Measurements from ENCODE around the gene PGBD2.
"Not testable (repeated sequence)": the region's sequence is repeated elsewhere in the genome, so short reads cannot be mapped to it uniquely, and the experiment has no call there.

PGBD2 gene

DNA sequence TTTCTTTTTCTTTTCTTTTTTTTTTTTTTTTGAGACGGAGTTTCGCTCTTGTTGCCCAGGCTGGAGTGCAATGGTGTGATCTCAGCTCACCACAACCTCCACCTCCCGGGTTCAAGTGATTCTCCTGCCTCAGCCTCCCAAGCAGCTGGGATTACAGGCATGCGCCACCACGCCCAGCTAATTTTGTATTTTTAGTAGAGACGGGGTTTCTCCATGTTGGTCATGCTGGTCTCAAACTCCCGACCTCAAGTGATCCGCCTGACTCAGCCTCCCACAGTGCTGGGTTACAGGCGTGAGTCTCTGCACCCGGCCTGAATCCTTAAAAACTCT lies 16.2 kb upstream of the PGBD2 start:
- not testable (repeated sequence) for DNase-seq

DNA sequence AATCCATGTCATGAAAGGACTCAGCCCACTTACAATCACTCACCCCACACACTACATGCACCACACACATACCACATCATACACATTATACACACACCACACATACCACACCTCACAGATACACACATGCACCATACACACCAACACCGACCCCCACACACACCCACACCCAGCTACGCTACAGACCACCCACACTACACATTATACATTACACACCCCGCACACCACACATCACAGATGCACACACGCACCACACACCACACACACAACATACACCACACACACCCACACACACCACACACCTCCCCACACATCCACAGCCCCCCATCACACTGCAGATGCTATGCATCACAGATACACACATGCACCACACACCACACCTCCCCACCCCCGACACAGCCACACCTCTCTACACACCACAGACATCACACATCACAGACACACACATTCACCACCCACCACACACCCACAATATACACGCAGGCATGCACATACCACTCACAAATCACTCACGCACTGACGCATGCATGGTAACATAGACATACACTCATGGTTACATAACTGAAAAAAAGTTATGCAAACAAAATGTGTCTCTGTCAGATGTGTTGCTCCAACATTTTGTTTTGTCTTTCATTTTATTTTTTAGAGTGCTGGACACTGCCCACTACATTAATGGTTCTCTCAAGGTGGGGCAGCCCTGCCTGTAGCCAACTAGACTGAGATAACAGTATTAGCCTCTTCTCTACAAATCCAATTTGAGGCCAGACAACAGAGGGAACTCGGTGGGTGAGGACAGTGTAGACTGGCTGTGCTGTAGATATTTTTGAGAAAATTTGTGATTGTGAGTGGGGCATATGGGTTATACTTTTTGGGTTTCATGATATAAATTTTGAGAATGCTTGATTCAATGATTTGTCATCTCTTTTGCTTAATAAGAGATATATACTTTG lies 15.2 kb upstream of the PGBD2 start:
- no peak for DNase-seq

DNA sequence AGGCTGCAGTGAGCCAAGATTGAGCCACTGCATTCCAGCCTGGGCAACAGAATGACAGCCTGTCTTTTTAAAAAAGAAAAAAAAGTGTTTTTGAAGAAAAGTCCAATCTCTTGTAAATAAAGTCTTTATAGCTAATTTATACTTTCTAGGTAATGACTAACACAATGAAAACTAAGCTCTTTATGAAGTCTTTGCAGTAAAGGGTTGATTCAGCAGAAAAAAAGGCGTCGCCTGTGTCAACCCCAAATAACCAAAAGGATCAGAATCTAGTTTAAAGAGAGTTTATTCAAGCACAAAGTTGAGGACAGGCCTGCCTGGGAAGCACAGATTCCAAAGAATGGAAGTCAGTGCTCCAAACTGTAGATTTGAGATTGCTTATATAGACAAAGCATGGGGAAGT lies 14.3 kb upstream of the PGBD2 start:
- no peak for DNase-seq

DNA sequence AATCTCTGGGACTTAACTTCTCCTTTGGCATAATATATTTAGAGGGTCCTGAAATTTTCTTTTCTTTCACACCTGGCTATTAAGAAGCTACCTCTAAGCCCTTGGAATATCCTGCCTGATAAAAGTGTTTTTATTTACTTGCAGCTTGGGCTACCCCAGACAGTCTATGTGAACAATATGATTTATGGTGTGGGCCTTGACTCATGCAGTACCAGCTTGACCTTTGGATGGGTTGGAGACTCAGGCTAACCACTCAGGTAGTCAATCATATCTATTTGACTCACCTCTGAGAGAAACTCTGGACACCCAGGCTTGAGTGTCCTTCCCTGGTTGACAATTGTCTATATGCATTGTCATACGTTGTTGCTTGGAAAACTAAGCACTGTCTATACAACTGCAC lies 13.4 kb upstream of the PGBD2 start:
- no peak for DNase-seq

DNA sequence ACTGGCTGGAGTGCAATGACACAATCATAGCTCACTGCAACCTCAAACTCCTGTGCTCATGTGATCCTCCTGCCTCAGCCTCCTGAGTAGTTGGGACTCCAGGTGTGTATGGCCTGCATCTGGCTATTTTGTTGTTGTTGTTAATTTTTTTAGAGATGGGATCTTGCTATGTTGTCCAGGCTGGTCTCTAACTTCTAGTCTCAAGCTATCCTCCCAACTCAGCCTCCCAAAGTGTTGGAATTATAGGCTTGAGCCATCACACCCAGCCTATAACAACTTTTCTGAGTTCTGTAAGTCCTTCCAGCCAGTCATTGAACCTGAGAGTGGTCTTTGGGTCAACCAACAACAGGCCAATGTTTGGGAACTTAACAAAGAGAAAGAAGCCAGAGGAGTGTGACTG lies 11.2 kb upstream of the PGBD2 start:
- no peak for DNase-seq

DNA sequence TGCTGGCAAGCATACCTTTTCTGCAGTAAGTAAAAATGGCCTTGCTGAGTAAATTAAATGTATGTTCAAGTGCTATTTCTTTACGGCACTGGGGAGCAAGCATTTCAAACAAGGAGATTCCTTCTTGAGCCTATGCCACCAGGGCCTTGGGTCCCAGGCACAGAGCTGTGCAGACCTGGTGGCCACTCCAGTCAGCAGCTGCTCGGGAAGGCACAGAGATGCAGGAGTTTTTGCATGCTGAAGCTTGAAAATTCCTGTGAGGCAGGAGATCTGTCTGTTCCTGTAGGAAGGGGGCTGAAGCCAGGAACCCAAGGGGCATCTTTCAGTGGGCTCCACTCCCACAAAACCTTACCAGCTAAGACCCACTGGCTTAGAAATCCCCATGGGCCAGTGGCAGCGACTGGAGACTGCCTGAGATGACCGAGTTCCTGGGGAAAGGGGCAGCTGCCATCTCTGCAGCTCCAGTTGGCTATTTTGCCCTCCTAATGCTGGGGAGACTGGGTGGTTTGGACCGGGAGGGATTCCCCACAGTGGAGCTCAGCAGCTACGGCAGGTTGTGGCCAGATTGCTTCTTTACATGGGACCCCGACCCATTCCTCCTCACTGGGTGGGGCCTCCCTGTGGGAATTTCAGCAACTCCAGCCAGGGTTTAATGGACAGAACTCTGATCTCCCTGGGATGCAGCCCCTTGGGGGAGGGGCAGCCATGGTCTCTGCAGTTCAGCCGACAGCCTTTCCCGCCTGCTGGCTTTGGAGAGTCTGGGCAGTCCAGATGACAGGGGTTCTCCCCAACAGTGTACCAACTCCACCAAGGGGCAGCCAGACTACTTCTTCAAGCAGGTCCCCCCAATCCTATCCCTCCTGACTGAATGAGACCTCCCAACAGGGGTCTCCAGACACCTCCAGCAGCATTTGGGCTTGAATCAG lies 8.4 kb upstream of the PGBD2 start:
- DNase-seq, result no peak

DNA sequence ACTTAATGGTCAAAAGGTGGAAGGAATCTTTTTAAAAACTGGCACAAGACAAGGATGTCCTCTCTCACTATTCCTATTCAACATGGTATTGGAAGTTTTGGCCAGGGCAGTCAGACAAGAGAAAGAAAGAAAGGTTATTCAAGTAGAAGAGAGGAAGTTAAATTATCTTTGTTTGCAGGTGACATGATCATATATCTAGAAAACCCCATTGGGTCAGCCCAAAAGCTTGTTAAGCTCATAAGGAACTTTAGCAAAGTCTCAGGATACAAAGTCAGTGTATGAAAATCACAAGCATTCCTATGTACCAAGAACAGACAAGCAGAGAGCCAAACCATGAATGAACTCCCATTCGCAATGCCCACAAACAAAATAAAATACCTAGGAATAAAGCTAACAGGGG lies 5.4 kb upstream of the PGBD2 start:
- DNase-seq, result no peak

DNA sequence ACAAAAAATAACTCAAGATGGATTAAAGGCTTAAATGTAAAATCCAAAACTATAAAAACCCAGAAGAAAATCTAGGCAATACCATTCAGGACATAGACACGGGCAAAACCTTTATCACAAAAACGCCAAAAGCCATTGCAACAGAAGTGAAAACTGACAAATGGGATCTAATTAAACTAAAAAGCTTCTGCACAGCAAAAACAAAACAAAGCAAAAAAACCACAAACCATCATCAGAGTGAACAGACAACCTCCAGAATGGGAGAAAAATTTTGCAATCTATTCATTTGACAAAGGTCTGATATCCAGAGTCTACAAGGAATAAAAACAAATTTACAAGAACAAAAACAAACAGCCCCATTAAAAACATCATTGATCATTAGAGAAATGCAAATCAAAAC lies 4.5 kb upstream of the PGBD2 start:
- no peak for DNase-seq

DNA sequence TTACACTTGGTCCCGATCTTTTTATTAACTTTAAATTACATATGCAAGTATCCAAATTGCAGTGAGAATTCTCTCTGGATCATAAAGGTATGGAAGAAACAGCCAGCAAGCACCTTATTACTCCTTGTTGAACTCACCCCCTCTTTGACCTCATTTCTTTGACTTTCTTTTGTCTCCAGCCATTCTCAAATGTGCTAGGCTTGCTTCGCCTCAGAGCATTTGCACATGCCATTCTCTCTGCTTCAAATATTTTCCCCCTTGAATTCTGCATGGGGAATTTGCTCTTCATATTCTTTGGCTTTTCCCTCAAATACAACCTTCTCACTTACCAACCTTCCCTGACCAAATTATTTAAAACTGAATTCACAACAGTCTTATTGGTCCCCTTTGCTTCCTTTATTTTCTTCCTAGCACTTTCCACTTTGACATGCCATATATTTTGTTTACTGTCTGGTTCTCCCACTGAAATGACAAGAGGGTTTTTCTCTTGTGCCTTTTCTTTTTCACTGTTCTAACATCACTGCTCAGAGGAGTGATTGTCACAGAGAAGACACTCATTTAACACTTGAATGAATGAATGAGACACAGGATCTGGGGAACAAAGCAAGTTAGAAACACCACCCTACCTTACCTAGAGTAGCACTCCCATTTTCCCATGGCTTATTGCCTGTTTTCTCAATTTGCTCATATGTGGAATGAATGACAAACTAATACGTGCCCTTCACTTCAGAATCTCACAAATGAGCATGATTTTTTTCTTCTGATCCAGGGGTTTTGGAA lies 1.4 kb upstream of the PGBD2 start:
- no peak for DNase-seq

DNA sequence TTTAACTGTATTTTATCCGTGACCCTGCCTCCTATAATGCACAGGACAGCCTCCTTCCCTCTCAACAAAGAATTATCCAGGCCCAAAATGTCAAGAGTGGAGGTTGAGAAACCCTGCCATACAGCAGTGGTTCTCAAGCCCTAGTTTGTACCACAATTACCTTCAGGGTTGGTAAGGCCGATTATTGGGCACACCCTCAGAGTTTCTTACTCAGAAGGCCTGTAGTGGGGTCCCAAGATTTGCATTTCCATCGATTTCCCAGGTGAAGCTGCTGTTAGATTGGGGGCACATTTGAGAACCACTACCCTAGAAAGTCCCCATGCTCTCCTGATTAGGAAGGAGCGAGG lies 400 bp upstream of the PGBD2 start:
- DNase-seq, result no peak

DNA sequence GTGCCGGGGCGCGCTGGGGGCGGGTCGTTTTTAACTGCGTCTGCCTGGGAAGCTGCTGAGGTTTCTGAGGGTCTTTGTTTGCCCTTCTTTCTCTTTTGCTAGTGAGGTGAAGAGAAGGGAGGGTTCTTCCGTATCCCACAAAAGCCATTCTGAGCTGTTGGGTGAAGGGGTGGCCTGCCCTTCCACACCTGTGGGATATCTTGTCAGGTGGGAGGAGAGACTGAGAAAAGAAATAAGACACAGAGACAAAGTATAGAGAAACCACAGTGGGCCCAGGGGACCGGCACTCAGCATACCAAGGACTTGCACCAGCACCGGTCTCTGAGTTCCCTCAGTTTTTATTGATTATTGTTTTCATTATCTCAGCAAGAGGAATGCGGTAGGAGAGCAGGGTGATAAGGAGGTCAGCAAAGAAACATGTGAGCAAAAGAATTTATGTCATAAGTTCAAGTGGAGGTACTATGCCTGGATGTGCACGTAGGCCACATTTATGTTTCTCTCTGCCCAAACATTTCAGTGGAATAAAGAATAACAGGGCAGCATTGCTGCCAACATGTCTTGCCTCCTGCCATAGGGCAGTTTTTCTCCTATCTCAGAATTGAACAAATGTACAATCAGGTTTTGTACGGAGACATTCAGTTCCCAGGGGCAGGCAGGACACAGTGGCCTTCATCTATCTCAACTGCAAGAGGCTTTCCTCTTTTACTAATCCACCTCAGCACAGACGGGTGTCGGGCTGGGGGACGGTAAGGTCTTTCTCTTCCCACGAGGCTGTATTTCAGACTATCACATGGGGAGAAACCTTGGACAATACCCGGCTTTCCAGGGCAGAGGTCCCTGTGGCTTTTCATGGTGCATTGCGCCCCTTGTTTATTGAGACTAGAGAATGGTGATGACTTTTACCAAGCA lies 972 bp downstream of the PGBD2 start:
- DNase-seq, result peak; percentile 65

DNA sequence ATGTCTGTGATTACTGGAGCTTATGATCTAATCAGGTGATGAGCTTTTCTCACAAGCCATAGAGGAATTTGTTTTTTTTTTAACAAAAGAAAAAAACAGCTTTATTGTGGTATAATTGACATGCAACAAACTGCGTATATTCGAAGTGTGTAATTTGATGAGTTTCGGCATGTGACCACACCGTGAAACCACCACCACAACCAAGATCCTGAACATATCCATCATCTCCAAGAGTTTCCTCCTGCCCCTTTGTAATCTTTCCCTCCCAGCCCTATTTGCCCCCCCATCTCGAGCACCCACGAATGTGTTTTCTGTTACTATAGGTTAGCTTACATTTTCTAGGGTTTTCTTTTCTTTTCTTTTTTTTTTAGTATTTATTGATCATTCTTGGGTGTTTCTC lies 4.7 kb downstream of the PGBD2 start:
- no peak for DNase-seq

DNA sequence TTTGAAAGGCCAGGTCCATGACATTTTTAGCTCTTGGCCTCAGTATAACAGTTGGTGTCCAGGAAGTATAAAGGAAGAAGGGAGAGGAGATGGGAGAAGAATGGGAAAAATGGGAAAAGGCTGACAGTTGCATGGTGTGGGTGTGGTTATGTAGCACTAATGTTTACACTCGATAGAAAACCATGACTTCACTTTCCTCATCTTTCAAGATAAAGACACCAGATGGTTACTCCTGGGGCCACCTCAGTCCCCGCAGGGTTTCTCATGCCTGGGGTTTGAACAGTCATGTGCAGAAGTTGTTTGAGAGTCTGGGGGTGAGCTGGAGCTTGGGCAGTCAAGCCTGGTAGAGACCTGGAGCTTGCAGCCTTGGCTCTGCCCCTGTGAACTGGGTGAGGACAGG lies 7.9 kb downstream of the PGBD2 start:
- DNase-seq, result no peak

DNA sequence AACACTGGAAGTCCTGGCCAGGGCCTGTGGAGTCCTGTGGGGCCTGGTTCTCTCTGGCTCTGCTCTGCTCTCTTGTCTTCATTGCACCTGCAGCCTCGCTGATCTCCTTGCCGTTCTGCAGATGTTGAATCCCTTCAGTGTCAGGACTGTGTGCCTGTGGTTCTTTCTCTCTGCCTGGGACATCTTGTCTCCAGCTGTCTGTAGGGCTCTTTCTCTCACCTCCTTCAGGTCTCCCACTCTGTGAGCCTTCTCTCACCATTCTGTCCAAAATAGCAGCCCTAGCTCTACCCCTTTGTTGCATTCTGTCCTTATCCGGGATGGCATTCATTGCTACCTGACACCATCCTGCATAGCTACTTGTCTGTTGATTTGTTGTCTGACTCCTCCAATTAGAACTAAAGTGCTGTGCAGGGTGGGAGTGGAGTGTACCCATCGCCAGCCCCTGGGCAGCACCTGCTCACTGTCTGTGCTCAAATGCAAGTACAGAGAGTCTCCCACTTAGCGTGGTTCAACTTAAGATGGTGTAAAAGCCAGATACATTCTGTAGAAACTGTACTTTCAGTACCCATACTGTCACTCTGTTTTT lies 8.9 kb downstream of the PGBD2 start:
- DNase-seq, result no peak

DNA sequence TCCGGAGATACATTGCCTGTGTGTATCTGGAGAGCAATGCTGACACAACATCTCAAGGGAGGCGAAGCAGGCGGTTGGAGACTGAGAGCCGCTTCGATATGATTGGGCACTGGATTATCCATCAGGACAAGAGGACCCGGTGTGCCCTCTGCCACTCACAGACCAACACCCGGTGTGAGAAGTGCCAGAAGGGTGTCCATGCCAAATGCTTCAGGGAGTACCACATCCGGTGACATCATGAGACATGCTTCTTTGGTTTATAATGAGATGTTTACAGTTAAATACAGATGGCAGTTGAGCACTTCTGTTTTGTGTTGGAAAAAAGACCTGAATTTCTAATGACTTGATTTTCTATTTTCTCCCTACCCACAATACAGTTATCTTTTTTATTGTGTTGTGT lies 12.1 kb downstream of the PGBD2 start:
- no peak for DNase-seq

DNA sequence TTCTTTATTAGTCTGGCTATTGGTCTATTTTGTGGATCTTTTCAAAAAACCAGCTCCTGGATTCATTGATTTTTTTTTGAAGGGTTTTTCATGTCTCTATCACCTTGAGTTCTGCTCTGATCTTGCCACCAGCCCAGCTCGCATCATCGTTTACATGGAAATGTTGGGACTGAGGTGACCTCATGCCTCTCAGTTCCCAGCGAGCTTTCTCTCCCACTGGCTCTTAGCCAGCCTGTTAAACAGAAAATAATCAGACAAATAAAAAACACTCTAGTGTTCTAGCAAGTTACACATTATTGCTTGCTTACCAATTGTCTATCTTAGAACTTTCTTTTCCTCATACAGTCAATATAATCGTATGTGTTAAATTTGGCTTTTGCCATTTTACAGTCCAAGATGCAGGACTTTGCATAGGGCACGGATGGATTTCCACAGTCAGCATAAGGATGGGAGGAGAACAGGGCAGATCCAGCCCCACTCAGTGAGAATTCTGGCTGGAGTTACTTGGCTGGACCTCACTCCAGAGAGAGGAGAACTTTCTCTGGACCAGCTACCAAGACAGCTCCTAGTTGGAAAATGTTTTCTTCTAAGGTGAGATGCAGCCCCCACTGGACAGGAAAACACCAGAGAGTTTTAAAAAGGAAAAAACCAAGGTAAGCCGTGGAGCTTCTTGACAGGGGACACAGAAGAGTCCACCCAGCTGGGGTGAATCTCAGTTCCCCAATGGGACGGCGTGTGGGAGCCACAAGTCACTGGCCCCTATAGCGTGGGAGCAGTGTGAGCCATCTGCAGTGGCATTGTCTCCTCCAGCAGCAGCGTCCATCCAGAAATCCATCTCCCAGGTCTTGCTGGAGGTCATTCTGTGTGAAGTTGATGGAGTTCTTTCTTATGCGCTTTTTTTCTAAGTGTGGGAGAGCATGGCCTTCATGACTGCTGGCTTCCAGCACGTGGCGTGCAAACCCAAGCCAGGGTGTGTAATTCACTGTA lies 17.6 kb downstream of the PGBD2 start:
- DNase-seq, result no peak

DNA sequence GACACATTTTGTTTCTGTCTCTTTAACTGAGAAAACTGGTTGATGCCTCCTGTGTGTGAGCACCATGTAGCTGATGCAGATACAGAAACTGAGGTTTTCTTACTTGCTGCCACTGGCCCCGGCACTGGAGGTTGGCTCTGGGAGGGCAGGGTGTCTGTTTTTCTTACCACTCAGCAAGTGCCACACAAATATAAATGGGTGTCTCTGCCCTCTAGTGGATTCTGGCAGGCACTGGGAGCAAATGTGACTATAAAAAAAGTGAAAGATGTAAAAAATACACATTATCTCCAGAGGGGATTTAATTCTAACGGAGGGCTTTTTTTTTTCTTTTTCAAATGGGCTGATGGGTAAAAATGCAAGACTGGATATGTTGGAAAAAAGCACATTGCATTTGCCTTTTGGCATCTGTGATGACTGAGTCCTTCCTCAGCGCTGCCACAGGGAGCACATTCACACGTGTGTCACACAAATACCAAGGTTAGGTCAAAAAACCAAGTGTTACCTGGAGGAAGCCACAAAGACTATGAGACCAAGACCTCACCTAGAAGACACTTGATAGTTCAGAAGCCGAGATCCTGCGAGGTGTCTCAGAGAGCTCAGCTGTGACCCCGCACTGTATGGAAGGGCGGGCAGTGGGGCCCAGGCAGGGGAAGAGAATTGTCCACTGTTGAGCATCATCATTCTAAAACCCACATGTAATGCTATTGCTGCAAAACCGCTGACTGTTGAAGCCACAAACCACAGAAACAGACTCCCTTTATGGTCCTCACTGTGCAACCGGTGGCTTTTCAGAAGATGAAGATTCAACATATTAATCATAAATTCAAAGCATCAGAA lies 18.9 kb downstream of the PGBD2 start:
- peak; percentile 72 for DNase-seq

DNA sequence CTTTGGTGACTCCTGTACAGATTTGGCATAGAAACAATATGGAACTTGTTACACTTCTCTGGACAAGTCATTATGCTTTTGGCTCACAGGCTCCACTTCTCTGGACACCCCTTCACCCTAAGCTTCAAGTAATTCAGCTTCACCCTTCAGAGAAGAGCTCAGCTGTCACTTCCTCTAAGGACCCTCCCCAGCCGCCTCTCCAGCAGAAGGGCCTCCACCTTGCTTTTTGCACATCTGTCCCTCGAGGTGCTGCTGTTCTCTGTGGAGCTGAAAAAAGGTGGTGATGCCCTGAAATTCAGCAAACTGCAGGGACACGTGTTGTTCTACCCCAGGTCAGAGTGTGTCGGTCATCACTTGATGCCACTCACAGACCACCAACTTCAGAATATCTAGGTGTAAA lies 19.8 kb downstream of the PGBD2 start:
- DNase-seq, result not testable (repeated sequence)

DNA sequence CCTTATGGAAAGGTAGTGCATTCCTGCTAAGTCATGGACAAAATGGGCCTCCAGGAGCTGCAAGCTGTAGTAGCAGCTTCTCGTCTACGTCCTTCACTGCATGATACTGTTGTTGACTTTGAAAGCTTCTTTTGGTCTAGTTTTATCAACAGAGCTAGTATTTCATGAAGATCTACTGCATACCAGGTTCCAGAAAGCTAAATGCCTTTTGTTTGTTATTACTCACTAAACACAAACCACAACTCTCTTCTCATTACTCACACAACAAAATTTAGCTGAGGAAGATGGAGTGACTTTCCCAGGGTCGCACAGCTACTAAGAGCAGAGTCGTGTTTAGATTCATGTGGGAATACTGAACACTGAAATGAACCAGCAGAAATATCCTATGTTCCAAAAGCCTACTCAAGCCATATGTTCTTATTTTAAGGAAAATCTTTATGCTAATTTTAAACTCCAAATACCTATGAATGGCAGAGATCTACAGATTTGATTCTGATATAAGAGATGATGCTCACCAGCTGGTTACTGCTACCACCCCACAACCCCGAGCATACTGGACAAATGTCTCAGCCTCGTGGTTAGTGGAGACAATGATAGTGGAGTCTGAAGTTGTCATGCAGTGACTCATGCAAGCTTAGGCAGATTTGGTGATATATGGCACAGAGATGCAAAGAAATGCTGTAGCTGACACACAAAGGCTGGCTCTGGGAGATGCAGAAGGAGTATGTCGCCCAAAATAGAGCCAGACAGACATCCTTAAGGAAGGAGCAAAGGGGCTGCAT lies 20.6 kb downstream of the PGBD2 start:
- peak; percentile 86 for DNase-seq
